ENCODE measurements around the gene BARX1. TPM values are rescaled to one million over a fixed set of nuclear protein-coding genes. Genes with fewer than 3 reads are reported as not detected.
"Not testable (repeated sequence)": the region's sequence is repeated elsewhere in the genome, so short reads cannot be mapped to it uniquely, and the experiment has no call there.

The BARX1 gene
- total RNA-seq, 1 donor from 2014 or later, result not detected

DNA sequence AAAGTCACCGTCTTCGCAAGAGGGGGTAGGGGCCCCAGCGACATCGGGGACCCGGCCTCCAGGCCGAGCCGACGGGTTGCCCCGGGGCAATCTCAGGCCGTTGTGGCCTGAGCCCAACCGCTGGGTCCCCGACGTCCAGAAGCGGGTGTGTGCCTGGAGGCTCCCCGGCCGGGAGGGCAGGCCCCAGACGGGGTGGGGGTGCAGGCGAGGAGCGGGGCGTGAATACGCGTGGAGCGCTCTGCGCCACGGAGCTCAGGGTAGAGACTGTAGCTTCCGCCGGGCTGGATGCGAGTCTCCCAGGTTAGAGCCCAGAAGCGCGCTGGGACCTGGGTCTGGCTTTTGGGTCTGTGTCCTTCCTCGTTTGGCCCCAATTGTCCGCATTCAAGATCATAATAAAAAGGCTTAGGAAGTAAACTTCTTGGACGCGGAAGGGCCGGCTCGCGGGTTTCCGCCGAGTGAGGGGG is 3.5 kb downstream of the BARX1 start:
- no peak for DNase-seq (ENCODE audit: low spot score)

DNA sequence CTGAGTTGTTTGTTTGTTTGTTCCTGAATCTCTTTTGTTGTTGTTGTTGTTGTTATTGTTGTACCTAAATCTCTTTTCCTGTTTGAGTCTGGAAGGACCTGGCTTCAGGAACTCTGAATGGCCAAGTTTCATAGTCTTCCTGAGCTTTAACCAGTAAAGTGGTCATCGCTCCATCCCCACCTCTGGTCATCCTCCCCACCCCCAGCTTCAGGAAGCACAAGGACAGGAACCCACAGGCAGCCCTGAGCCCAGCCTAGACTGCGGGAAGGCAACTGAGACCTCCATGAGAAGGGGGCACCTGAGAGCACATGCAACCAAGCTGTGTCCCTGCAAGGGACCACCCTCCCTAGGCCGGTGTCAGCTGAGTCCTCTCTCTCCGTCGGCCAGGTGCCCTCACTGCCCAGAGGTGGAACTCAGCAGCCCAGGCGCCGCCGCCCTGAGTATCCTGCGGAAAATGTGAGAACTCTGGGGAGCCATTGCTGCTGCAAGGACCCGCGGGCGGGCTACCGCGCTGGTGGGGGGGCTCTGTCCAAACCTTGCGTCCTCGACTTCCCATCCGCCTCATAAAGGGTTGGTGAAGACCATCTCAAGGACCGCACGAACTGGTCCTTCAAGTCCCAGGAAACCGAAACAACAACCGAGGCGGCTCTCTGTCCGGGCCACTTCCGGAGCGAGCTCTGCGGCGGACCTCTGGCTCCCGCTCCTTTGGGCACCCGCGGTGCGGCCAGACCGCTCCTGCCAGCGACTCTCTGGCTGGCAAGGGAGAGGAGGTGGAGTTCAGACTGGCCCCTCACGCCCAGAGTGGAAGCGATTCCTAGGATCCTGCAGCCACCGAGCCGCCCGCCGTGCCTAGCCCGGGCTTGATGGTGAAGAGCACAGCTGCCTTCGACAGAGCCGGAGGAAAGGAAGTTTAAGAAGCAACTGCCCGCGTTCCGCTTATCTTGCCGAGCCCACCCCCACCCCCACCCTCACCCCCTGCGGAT is 4.2 kb downstream of the BARX1 start:
- DNase-seq (ENCODE audit: low spot score), result no peak

DNA sequence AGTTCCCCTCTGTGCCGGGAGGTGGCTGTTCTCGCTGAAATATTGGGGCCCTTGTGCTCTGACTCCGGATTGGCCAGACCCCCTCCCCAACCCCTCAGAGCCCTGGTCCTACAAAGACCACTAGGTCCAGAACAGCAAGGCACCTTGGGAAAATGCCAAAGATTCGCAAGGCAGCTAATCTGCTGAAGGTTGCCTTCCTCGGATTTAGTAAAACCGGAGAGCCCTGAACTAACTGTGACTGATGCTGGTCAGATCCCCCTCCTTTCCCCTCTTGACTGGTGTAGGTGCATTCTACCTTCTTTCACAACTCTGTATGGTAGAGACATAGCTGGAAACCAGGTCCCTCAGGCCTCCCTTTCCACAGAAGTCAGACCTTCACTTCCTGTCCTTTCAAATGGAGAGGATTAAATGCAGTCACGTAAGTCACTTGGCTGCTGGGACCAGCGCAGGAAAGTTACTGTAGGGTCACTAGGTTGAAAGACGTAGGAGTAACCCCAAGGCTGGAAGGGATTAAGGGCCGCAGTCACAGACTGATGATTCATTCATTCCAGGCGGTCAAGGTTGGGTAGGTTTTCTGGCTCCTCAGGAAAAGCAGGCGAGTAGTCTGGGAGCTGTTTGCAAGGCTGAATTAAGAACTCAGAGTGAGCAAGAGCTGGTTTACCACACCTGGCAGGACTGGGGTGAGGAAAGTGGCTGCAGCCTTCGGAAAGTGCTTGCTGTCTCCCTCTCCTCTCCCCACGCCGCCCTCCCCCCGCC is 5.3 kb downstream of the BARX1 start:
- no peak for DNase-seq (ENCODE audit: low spot score)

GRCh38 chr9:93949073-93949693 is 6.0 kb downstream of the BARX1 start:
- no peak for DNase-seq (ENCODE audit: low spot score)

GRCh38 chr9:93948441-93949072 is 6.6 kb downstream of the BARX1 start:
- no peak for DNase-seq (ENCODE audit: low spot score)

- no peak for DNase-seq (ENCODE audit: low spot score)
These were observed 7.6 kb downstream of the BARX1 start for GRCh38 chr9:93947409-93948070.

DNA sequence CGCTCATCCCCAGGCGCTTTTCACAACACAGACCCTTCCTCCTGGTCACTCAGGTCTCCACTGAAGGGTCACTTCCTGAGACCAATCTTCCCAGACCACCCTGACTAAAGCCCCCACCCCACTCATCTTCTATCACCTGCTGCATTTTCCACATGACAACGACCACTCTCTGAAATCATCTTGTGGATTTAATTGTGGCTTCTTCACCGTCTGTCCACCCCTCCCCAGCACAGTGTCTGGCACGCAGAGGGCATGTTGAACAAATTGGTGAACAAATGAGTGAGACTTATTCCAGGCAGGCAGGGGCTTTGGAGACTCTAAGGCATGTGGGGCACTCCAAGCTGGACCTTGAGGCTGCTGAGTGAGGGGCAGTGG is 8.8 kb downstream of the BARX1 start:
- DNase-seq (ENCODE audit: low spot score), result no peak

GRCh38 chr9:93945400-93946337 is 9.5 kb downstream of the BARX1 start:
- no peak for DNase-seq (ENCODE audit: low spot score)

- DNase-seq (ENCODE audit: low spot score), result no peak
These were observed 11.1 kb downstream of the BARX1 start for GRCh38 chr9:93944011-93944410.

DNA sequence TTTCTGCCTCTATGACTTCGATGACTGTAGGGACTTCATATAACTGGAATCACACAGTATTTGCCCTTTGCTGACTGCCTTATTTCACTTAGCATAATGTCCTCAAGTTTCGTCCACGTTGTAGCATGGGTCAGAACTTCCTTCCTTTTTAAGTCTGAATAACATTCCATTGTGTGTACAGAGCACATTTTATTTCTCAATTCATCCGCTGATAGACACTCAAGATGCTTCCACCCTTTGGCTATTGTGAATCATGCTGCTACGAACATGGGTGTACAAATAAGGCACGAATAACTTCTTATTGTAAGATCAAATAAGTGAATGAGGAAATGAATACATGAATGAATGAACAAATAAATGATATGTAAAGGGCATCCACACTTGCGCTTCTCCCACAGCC is 13.0 kb downstream of the BARX1 start:
- DNase-seq (ENCODE audit: low spot score), result no peak

DNA sequence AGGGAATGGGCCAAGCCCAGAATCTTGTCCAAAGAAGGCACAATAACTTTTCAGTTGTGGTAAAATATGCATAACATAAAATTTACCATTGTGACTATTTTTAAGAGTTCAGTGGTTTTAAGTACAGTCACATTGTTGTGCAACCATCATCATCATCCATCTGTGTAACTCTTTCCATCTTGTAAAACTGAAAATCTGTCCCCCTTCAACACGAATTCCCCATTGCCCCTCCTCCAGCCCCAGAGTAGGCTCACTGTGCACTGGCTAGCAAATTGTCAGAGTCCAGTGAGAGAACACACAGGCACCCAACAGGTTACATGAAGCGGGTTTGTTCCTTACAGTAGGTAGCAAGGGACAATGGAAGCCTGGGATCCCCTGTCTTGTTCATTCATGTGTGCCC is 13.7 kb downstream of the BARX1 start:
- no peak for DNase-seq (ENCODE audit: low spot score)

- DNase-seq (ENCODE audit: low spot score), result no peak
These were observed 14.2 kb downstream of the BARX1 start for GRCh38 chr9:93940951-93941350.

- not testable (repeated sequence) for DNase-seq (ENCODE audit: low spot score)
These were observed 15.6 kb downstream of the BARX1 start for GRCh38 chr9:93939589-93939988.

GRCh38 chr9:93937193-93937592 is 18.0 kb downstream of the BARX1 start:
- no peak for DNase-seq (ENCODE audit: low spot score)

GRCh38 chr9:93931905-93932304 is 23.2 kb downstream of the BARX1 start:
- DNase-seq (ENCODE audit: low spot score), result no peak

DNA sequence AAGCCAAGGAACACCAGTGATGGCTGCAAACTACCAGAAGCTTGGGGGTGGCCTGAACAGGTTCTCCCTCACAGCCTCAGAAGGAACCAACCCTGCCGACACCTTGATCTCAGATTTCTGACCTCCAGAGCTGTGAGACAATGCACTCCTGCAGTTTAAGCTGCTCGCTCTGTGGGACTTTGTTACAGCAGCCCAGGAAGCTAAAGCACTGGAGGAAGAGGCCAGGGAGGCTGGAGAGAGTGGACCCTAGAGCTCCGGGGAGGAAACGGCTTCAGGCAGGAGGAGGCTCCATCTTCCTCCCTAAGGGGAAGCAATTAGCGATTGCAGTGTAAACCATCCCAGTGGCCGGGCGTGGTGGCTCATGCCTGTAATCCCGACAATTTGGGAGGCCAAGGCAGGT is 25.1 kb downstream of the BARX1 start:
- no peak for DNase-seq (ENCODE audit: low spot score)

- no peak for DNase-seq (ENCODE audit: low spot score)
These were observed 25.9 kb downstream of the BARX1 start for GRCh38 chr9:93929231-93929630.

DNA sequence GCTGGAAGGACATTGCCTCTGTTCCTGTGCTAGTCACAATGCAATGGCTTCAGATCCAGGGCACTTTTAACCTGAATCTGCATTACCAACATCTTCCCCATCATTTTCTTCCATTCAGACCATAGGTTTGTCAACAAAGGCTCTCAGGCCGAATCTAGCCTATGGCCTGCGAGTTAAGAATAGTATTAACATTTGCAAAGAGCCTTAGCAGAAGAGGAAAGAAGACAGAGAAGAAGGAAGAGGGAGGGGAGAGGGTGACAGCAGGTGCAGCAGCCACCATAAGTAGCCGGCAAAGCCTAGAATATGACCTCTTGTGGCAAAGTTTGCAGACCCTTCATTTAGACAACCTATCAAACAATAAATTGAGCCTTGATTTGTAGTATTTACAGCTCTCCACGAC is 32.6 kb downstream of the BARX1 start:
- no peak for DNase-seq (ENCODE audit: low spot score)

GRCh38 chr9:93920131-93920800 is 34.9 kb downstream of the BARX1 start:
- DNase-seq (ENCODE audit: low spot score), result no peak
